Activated CD4-positive, alpha-beta T cell treated with anti-CD3 and anti-CD28 coated beads, Interleukin-2, amount 10 ng/mL, durations not matched to agents 7 days and 5 days (primary cell): ENCODE data around the gene PTGDR2. TPM values are rescaled to one million over a fixed set of nuclear protein-coding genes. Genes with fewer than 3 reads are reported as not detected.

Experiments used
- CTCF ChIA-PET: fragments of 350-600 bp; sonication (Branson Sonifier 250); formaldehyde crosslinking; loops from one replicate; lab custom pipeline; 2021; ENCODE audit warnings: antibody characterized with exemption; lab: Charles Lee
- POLR2A ChIA-PET: fragments of 350-600 bp; sonication (Branson Sonifier 250); formaldehyde crosslinking; loops from one replicate; lab custom pipeline; 2021; ENCODE audit warnings: antibody characterized with exemption; lab: Charles Lee
- DNase-seq: peaks from one replicate; pipeline ENCODE4 v3.0.0-alpha.2; 2020
- H3K27ac Mint-ChIP-seq: one replicate; pipeline ENCODE4 v1.8.0; 2021; ENCODE audit warnings: mild to moderate bottlenecking, moderate library complexity, mixed read lengths
- H3K27me3 Mint-ChIP-seq: one replicate; pipeline ENCODE4 v1.8.0; 2021; ENCODE audit warnings: mixed read lengths
- H3K36me3 Mint-ChIP-seq: one replicate; pipeline ENCODE4 v1.8.0; 2021; ENCODE audit warnings: low read depth, mixed read lengths
- H3K4me1 Mint-ChIP-seq: one replicate; pipeline ENCODE4 v1.8.0; 2021; ENCODE audit warnings: mixed read lengths
- H3K4me3 Mint-ChIP-seq: one replicate; pipeline ENCODE4 v1.8.0; 2021; ENCODE audit warnings: mild to moderate bottlenecking, moderate library complexity, mixed read lengths
- H3K9me3 Mint-ChIP-seq: one replicate; pipeline ENCODE4 v1.8.0; 2021; ENCODE audit warnings: mixed read lengths
- total RNA-seq, 2 experiments: library from RNA; stranded (reverse); gene quantifications; one replicate each; pipeline ENCODE4 v1.2.3, GENCODE V29; 2021

Gene PTGDR2
- total RNA-seq, 2 experiments from 2014 or later = 1.3 to 1.4 TPM

GRCh38 chr11:60803273-60803936, 52.3 kb downstream of the PTGDR2 start:
- Mint-ChIP-seq H3K4me3 (no peak overlapping the region), H3K4me1 (no peaks in the 10 kb centered on the region), H3K27me3 (peaks cover 5% of the 10 kb centered on the region), H3K27ac (no peak overlapping the region), H3K9me3 (no peaks in the 10 kb centered on the region), H3K36me3 (no peaks in the 10 kb centered on the region)
- DNase-seq = no peak
- POLR2A ChIA-PET = no interaction called here
- CTCF ChIA-PET = interaction anchor here (0.7 kb wide), 1 partner anchor 301 kb away, joined by 5 read pairs; no protein-coding TSS in a partner anchor

- no peak for DNase-seq
- H3K4me1 Mint-ChIP-seq = no peaks in the 10 kb centered on the region
- ChIA-PET CTCF (no interaction called here), POLR2A (no interaction called here)
- H3K9me3 Mint-ChIP-seq = no peaks in the 10 kb centered on the region
- peaks cover 5% of the 10 kb centered on the region for H3K27me3 Mint-ChIP-seq
- no peak overlapping the region for H3K4me3 Mint-ChIP-seq
- no peak overlapping the region for H3K27ac Mint-ChIP-seq
- H3K36me3 Mint-ChIP-seq = no peaks in the 10 kb centered on the region
Observed at GRCh38 chr11:60801194-60801593, 54.6 kb downstream of the PTGDR2 start.

Other genes with a start within 250 kb of the PTGDR2 start
- not detected for gene MS4A8, start 156.3 kb downstream of the PTGDR2 start, total RNA-seq
- not detected for gene MS4A18, start 131.2 kb downstream of the PTGDR2 start, total RNA-seq
- not detected for gene MS4A15, start 99.1 kb downstream of the PTGDR2 start, total RNA-seq
- not detected for gene MS4A10, start 70.6 kb downstream of the PTGDR2 start, total RNA-seq
- gene CCDC86, start 13.8 kb downstream of the PTGDR2 start, total RNA-seq = 10 to 100 TPM; 19.2 to 23.2 TPM
- not detected for gene ZP1, start 11.6 kb upstream of the PTGDR2 start, total RNA-seq
- 100 to 1,000 TPM; 125 to 128 TPM for gene PRPF19, start 50.6 kb upstream of the PTGDR2 start, total RNA-seq
- gene TMEM109, start 58.2 kb upstream of the PTGDR2 start, total RNA-seq = 100 to 1,000 TPM; 114 to 119 TPM
- gene TMEM132A, start 68.5 kb upstream of the PTGDR2 start, total RNA-seq = under 1 TPM; 0.40 to 0.47 TPM
- gene SLC15A3, start 96.2 kb upstream of the PTGDR2 start, total RNA-seq = 1 to 10 TPM; 4.0 to 4.2 TPM
- 100 to 1,000 TPM; 368 to 402 TPM for gene CD6, start 115.7 kb upstream of the PTGDR2 start, total RNA-seq
- gene CD5, start 246.5 kb upstream of the PTGDR2 start, total RNA-seq = 100 to 1,000 TPM; 379 to 405 TPM